Measurements from ENCODE around the gene DMD. TPM values are rescaled to one million over a fixed set of nuclear protein-coding genes. Genes with fewer than 3 reads are reported as not detected.
A peak's percentile ranks its signal among the peaks of the same experiment; 100 is the strongest.

The DMD gene
- total RNA-seq, 4 donors from 2014 or later: 18.7 to 69.5 (median 38.5) TPM

- no peaks in the 10 kb centered on the region for H3K9me3 ChIP-seq
- WGBS: 45% methylated on average over 2 of the region's 2 CpGs
- H3K36me3 ChIP-seq: no peaks in the 10 kb centered on the region
- no peak overlapping the region for H3K4me3 ChIP-seq
- no peak for DNase-seq (ENCODE audit: low spot score in 2 of 2)
- H3K27ac ChIP-seq: no peak overlapping the region
- no peak for TF ChIP-seq POLR2A (IDR thresholded peaks at IDR 0.05)
- no peak for TF ChIP-seq EP300 (IDR thresholded peaks at IDR 0.05)
- no peak for TF ChIP-seq POLR2AphosphoS5 (IDR thresholded peaks at IDR 0.05)
- no peak for TF ChIP-seq CTCF (IDR thresholded peaks at IDR 0.05)
- peaks cover 9% of the 10 kb centered on the region for H3K4me1 ChIP-seq
- H3K27me3 ChIP-seq: no peaks in the 10 kb centered on the region
Observed at GRCh38 chrX:31217084-31217483, 1994.3 kb downstream of the DMD start.

- TF ChIP-seq EP300 (IDR thresholded peaks at IDR 0.05): no peak
- no peak for TF ChIP-seq POLR2A (IDR thresholded peaks at IDR 0.05)
- TF ChIP-seq POLR2AphosphoS5 (IDR thresholded peaks at IDR 0.05): no peak
- TF ChIP-seq CTCF (IDR thresholded peaks at IDR 0.05): no peak
Observed at GRCh38 chrX:31215277-31215815, 1996.0 kb downstream of the DMD start.

GRCh38 chrX:31213941-31214340, 1997.4 kb downstream of the DMD start:
- Histone ChIP-seq H3K4me3 (no peak overlapping the region), H3K9me3 (no peaks in the 10 kb centered on the region), H3K4me1 (peaks cover 3% of the 10 kb centered on the region), H3K27ac (no peak overlapping the region), H3K27me3 (no peaks in the 10 kb centered on the region), H3K36me3 (no peaks in the 10 kb centered on the region)
- TF ChIP-seq EP300 (IDR thresholded peaks at IDR 0.05) (no peak), CTCF (IDR thresholded peaks at IDR 0.05) (peak in 1 of 2 donors; percentile 41)
- DNase-seq (ENCODE audit: low spot score in 2 of 2): no peak

More at GRCh38 chrX:31215277-31215815, 1996.0 kb downstream of the DMD start:
- no peak for DNase-seq (ENCODE audit: low spot score in 2 of 2)
- Histone ChIP-seq H3K27ac (no peak overlapping the region), H3K9me3 (no peaks in the 10 kb centered on the region), H3K4me3 (no peak overlapping the region), H3K36me3 (no peaks in the 10 kb centered on the region), H3K4me1 (peaks cover 3% of the 10 kb centered on the region), H3K27me3 (no peaks in the 10 kb centered on the region)
- 78% methylated on average over 7 of the region's 7 CpGs for WGBS

GRCh38 chrX:31212856-31213748, 1998.2 kb downstream of the DMD start:
- H3K36me3 ChIP-seq: no peaks in the 10 kb centered on the region
- DNase-seq (ENCODE audit: low spot score in 2 of 2): no peak
- TF ChIP-seq POLR2AphosphoS5 (IDR thresholded peaks at IDR 0.05) (no peak), POLR2A (IDR thresholded peaks at IDR 0.05) (no peak), EP300 (IDR thresholded peaks at IDR 0.05) (no peak), CTCF (IDR thresholded peaks at IDR 0.05) (no peak)
- no peak overlapping the region for H3K4me3 ChIP-seq
- WGBS: 61% methylated on average over 6 of the region's 6 CpGs
- H3K9me3 ChIP-seq: no peaks in the 10 kb centered on the region
- no peaks in the 10 kb centered on the region for H3K27me3 ChIP-seq
- H3K27ac ChIP-seq: no peak overlapping the region
- H3K4me1 ChIP-seq: peaks cover 3% of the 10 kb centered on the region

- no peaks in the 10 kb centered on the region for H3K36me3 ChIP-seq
- no peak for TF ChIP-seq POLR2A (IDR thresholded peaks at IDR 0.05)
- TF ChIP-seq EP300 (IDR thresholded peaks at IDR 0.05): no peak
- TF ChIP-seq CTCF (IDR thresholded peaks at IDR 0.05): no peak
- TF ChIP-seq POLR2AphosphoS5 (IDR thresholded peaks at IDR 0.05): no peak
Observed at GRCh38 chrX:31209005-31209628, 2002.2 kb downstream of the DMD start.

More at GRCh38 chrX:31209005-31209628, 2002.2 kb downstream of the DMD start:
- DNase-seq (ENCODE audit: low spot score in 2 of 2): no peak
- H3K27ac ChIP-seq: no peak overlapping the region
- 64% methylated on average over 10 of the region's 10 CpGs for WGBS
- H3K27me3 ChIP-seq: no peaks in the 10 kb centered on the region
- H3K4me3 ChIP-seq: no peak overlapping the region
- no peaks in the 10 kb centered on the region for H3K4me1 ChIP-seq
- no peaks in the 10 kb centered on the region for H3K9me3 ChIP-seq
